Endothelial cell of umbilical vein (primary cell): ENCODE measurements around the gene GORASP2.

Experiments
- CTCF ChIP-seq, 2 donors: IDR thresholded peaks; 1 replicate in 1 of 2; 2 replicates in 1 of 2; pipeline ENCODE4 v1.5.1; 2011; ENCODE audit warnings: low read length in 2 of 2, mild to moderate bottlenecking in 2 of 2, moderate library complexity in 2 of 2, control low read depth in 1 of 2, inconsistent platforms in 1 of 2, low read depth in 1 of 2; ENCODE audit not compliant: insufficient read depth in 1 of 2; ENCODE audit errors: extremely low read depth in 1 of 2
- MYC ChIP-seq: IDR thresholded peaks from one replicate; pipeline ENCODE4 v1.6.1; 2011; ENCODE audit warnings: mild to moderate bottlenecking, low read depth, low read length
- POLR2A ChIP-seq: IDR thresholded peaks from 2 replicates; pipeline ENCODE4 v1.6.1; 2012; ENCODE audit warnings: low read depth, mild to moderate bottlenecking, control low read depth, low read length
- POLR2AphosphoS5 ChIP-seq: IDR thresholded peaks from 2 replicates; pipeline ENCODE4 v1.6.1; 2012; ENCODE audit warnings: low read depth, mild to moderate bottlenecking, control low read depth, low read length, moderate library complexity; ENCODE audit not compliant: insufficient read depth

GRCh38 chr2:170967553-170967952, 38.5 kb downstream of the GORASP2 start:
- TF ChIP-seq MYC (no peak), CTCF (IDR thresholded peaks at IDR 0.05; ENCODE audit: extremely low read depth in 1 of 2, insufficient read depth in 1 of 2, low read depth in 1 of 2, low read length in 2 of 2) (no peak), POLR2A (no peak), POLR2AphosphoS5 (no peak)
